Fibroblast of lung (primary cell): Measurements from ENCODE around the gene EXOC5.

Experiments used
- CTCF ChIP-seq, 2 donors: IDR thresholded peaks in 1 of 2; conservative IDR thresholded peaks in 1 of 2; 1 replicate in 1 of 2; 2 replicates in 1 of 2; pipeline ENCODE4 v1.5.1; 2011 to 2012; ENCODE audit warnings: low read length in 2 of 2, control low read depth in 1 of 2, inconsistent platforms in 1 of 2, low read depth in 1 of 2, mild to moderate bottlenecking in 1 of 2
- EZH2 ChIP-seq: IDR thresholded peaks from 2 replicates; pipeline ENCODE4 v1.5.1; 2012; ENCODE audit warnings: low read length, control low read depth, mild to moderate bottlenecking; ENCODE audit errors: missing control alignments

- TF ChIP-seq CTCF (conservative IDR thresholded peaks at IDR 0.05 in 1 of 2, IDR thresholded peaks at IDR 0.05 in 1 of 2; ENCODE audit: low read depth in 1 of 2, low read length in 2 of 2): no peak
- TF ChIP-seq EZH2: no peak
Observed at GRCh38 chr14:57275023-57275664, 6.4 kb upstream of the EXOC5 start.
